Measurements from ENCODE around the gene RHBDD3. TPM values are rescaled to one million over a fixed set of nuclear protein-coding genes. Genes with fewer than 3 reads are reported as not detected.

RHBDD3 gene
- total and polyA plus RNA-seq, 9 of the 15 experiments (the other 6 are each of a cell fraction or from before 2014, with no cell fraction given): 0.32 to 35.6 (median 14.0) TPM

DNA sequence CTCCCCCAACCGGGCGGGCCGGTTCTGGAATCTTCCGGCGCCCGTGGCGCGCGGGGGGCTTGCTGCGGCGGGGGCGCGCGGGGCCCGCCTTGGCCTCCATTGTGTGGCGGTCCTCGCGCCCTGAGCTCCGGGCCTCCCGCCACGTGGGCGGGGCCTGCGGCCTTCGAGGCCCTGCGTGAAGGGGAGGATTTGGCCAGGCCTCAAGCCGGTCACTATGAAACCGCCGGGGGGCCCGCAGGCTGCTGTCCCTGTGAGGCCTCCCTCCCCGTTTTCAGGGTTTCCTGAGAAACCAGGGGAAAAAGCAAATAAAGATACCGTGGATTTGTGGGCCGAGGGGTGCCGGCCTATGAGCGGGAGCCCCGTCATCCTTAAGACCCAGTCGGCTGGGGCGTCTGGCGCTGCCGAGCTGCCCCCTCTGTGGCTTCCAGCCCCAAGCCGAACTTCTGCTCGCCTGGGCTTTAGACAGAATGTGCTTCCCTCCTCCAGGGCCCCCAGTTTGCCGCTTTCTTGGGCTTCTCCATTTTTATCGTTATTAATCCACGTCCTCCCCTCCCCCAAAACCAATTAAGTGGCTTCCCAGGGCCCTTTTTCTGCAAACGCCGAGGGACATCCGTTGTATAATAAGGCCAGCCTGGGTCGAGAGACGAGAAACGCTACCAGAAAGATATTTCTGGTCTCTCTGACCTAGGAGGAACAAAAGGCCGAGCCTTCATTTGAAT lies 889 bp upstream of the RHBDD3 start (continued):
- TF ChIP-seq ZBTB40 (IDR thresholded peaks at IDR 0.05) (0 out of 2 replicates have a peak, but pooled peaks have one; percentile 23), ZBTB40 (CRISPR knock-in tag; IDR thresholded peaks at IDR 0.05) (no peak), NR4A1 (CRISPR knock-in tag; IDR thresholded peaks at IDR 0.05) (no peak), NR4A1 (tag; IDR thresholded peaks at IDR 0.05) (0 out of 2 replicates have a peak, but pooled peaks have one; percentile 19), ZFX (CRISPR knock-in tag; IDR thresholded peaks at IDR 0.05) (peak; percentile 83), TAF15 (IDR thresholded peaks at IDR 0.05; ENCODE audit: low read depth, low read length) (no peak), CTCFL (IDR thresholded peaks at IDR 0.05; ENCODE audit: borderline replicate concordance, insufficient read depth, low read depth, low read length, poor library complexity, severe bottlenecking) (peak; percentile 2), GATAD2B (IDR thresholded peaks at IDR 0.05; ENCODE audit: borderline replicate concordance) (0 out of 2 replicates have a peak, but pooled peaks have one; percentile 32), PRMT5 (CRISPR knock-in tag; IDR thresholded peaks at IDR 0.05) (no peak), ZBTB8A (IDR thresholded peaks at IDR 0.05; ENCODE audit: partially characterized antibody) (no peak), UBTF (IDR thresholded peaks at IDR 0.05; ENCODE audit: borderline replicate concordance in 1 of 2, low read depth in 2 of 2, low read length in 2 of 2) (0 out of 4 replicates have a peak, but pooled peaks of 1 of the 2 experiments have one; percentile 60)

Data from K562 (cell line).